NCI-H524 treated with DMSO at 0.1 percent for 48 hours (cell line): ENCODE data around the gene DENND11.

Source experiments
- DNase-seq: peaks from one replicate; lab custom pipeline; 2025; lab: John Stamatoyannopoulos, UW

DENND11 gene

DNA sequence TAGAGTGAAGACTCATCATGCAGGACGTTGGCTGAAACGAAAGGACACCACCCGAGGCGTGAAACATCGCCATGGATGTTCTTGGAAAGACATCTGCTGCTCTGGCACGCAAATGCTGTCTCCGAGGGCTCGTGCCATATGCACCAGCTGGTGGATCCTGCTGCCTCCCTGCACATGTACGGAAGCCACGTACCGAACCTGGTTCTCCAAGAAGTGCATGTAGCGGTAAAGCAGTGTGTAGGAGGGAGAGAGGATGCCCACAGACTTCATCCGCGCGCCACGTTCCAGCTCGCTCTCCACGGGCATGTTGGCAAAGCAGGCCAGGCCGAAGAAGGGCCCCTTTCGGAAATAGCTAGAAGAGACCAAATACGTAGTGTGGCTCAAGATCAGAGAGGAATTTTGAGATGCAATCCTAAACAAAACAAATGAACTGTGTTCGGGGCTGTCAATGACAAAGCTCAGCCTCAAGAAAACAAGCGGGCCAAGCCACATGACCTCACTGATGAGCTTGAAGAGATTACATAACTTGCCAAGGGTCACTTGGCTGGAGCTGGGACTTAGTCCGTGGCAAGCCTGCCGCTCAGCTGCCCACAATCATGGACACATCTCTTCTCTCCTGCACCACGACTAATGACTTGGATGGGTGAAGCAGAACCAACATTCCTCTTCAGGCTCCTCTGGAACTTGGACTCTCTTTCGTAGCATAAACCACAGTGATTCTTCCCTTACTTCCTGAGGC is 16.5 kb downstream of the DENND11 start:
- no peak for DNase-seq

GRCh38 chr7:141679014-141679413 is 23.0 kb downstream of the DENND11 start:
- no peak for DNase-seq

GRCh38 chr7:141676618-141677017 is 25.3 kb downstream of the DENND11 start:
- DNase-seq, result no peak

DNA sequence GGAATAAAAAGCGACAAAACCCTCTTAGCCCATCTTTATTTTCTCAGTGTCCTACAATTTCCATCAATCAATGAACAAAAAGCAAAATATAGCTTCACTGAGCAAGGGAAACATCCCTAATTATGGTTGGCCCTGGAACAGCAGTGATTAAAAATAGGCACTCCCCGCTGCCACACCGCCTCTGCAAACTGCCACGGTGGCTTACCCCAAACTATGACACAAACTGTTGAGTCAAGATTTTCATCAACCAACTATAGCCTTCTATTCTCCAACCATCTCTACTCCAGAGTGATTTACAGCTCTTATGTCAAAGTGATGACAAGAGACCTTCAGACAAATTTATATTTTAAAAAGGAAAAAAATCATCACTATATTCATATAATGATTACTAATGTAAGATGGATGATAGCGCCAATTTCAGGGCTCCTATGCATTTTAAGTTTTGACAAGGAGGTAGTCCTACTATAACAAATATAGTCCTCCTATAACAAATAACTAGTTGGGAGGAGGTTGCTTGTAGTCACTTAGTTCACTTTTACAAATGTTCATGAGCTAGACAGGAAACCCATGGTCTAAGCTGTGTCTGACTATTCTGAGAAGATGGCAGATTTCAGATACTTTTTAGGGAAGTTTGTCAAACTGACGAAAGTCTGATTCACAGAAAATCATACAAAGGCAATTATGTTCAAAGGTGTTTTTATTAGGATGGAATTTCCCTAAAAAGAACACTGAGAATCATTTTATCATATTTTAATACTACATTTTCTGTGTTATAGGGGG is 26.3 kb downstream of the DENND11 start:
- DNase-seq, result no peak

DNA sequence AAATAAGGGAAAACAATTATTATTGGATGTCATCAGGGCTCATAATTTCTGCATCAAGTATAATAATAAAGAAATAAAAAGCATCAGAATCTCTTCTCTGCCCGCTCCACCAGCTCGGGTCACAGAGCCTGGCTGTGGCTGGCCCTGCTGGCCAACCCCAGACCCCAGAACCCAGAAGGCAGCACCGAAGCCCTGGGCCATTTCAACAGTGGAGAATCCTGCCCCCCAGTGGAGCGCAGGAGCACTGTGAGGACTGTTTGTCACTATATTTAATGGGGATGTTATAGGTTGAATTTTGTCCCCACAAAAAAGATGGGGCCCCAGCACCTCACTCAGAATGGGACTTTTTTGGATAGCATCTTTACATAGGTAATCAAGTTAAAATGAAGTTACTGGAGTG is 27.3 kb downstream of the DENND11 start:
- no peak for DNase-seq

DNA sequence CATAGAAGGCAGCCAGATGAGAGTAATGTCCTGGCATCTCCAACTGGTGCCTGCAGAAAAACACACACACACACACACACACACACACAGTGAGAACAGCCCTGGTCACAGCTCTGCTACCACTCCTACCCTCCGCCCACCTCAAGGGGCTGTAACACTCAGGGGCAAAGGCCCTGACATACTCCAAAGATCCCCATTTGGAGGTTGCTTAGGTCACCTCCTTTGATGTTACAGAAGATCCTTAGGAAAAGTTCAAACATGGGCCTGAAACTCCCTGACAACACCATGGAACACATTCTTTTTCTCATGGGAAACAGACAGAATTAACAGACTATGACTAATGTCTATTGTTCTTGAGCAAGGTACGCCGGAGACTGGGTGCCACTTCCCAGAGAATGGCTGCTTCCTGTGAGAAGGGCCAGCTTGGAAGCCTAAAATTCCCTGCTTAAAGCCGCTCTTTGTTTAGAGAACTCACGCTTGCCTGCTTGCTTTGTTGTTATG is 27.7 kb downstream of the DENND11 start:
- DNase-seq, result no peak

DNA sequence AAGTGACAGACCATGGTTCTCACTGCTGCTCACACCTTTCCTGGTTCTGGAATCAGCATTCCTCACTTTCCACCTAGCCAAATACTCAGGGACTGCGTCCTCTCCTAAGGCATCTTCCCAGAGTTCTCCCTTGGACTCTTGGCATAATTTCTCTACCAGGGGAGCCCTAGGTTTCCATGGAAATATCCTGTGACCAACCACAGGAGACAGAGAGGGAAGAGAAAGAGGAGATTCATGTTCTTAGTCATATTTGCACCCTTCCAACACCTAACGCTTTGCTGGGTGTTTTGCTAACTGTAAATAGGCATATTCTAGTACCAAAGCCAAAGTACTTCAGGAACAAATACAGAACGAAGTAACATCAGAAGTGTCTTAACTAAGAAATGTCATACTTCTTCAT is 28.6 kb downstream of the DENND11 start:
- DNase-seq, result no peak

DNA sequence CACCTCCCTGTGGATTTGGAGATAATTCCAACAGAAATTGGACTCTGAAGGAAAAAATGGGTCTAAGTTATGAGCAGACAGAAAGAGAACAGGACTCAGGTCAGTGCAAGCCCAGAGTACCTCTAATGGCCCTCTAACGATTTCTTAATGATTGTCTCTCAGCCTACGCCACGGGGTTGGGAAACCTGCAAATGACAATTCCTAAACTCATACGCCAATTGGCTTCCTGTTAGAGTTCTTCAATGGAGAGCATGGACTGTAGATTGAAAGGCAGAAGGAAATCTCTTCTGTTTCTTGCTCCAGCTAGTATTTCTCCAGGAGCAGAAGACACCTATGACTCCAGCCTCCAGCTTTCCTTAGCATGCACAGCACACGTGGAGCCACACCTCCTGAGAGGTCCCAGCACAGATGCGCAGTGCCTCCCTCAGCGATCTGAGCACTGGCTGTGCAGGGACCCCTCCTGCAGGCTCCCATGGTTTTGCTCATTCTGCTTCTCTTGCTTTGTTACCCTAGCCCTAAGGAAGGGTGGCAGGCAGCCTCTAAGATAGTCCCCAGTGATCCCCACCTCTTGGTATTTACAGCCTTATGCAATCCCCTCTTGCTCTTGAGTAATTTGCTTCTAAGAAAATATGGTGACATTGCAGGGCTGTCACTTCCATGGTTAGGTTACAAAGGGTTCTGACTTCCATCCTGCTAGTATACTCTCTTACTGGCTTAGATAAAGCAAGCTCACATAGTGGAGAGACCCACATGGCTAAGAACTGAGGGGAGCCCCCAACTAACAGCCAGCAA is 30.1 kb downstream of the DENND11 start:
- no peak for DNase-seq

- DNase-seq, result no peak
Measured at GRCh38 chr7:141668853-141669252, 33.1 kb downstream of the DENND11 start.

DNA sequence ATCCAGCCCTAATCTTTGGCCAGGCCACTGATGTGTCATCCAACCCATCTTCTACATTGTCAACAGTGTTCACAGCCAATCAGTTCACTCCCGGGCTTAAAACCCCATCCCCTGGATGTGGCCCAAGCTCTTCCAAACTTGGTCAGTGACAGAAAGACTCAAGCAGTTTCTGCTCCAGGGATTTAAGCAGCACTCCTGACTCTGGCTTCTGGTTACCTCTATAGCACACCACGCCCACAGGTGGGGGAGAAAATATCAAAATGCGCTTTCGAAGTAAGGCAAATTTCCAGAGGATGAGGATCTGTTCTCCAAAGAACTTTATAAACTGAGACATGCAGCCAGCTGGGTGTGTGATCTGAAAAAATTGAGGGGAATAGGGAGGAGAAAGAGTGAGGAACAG is 35.9 kb downstream of the DENND11 start:
- DNase-seq, result no peak

- no peak for DNase-seq
Measured at GRCh38 chr7:141665208-141666035, 36.5 kb downstream of the DENND11 start.

DNA sequence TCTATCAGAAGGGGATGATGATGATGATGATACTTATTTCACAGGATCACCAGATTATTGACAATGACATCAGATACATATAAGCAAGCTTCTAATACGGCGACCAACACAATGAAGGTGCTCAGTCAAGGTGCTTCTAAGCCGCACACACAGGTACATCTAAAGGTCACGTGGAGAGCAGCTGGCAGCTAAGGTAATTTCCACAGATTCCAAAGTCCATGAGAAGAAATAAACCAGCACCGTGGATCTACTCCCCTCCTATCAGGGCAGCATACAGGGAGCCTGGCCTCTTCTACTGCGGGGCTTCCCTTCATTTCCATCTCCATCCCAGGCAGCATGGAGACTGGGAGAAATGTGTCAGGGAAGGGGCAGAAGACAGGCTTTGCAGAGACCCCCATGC is 37.5 kb downstream of the DENND11 start:
- no peak for DNase-seq

DNA sequence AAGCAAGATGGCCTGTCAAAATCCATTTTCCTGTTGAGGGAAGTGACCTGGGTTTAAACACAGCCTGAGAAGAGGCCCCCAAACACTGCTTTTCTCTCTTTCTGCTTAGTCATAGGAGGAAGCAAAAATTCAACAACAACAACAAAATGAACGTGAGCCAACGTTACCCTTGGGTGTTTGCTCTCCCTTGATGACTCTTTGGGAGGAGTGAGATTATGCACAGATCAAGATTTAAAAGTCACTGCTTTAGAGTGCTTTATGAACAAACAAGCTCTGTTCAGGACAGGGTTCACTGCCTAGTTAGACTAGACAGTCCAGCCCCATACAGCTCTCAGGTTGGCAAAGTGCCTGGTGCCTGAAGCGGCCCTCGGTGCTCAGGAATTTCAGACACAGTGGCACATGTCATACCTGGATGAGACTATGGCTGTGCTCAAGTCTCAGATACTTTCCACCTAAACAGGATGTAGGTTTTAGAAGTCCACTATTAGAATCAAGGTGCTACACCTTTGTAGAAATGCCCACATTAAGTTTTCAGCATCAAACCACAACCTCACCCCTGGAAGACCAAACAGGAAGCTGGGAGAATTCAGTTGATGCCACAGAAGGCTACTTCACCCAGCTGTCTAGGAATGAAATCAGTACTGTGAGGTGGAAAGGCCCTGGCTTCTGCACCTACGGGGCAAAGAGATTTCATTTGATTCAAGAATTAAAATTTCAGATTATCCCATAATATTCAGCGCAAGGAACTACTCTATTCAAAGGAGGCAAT is 38.7 kb downstream of the DENND11 start:
- DNase-seq, result no peak

- DNase-seq, result no peak
Measured at GRCh38 chr7:141660259-141660658, 41.7 kb downstream of the DENND11 start.

- DNase-seq, result no peak
Measured at GRCh38 chr7:141659501-141659900, 42.5 kb downstream of the DENND11 start.

- no peak for DNase-seq
Measured at GRCh38 chr7:141654551-141654950, 47.4 kb downstream of the DENND11 start.

- DNase-seq, result no peak
Measured at GRCh38 chr7:141652691-141653090, 49.3 kb downstream of the DENND11 start.
